Measurements from ENCODE around the gene STK32B.
A peak's percentile ranks its signal among the peaks of the same experiment; 100 is the strongest.
"Not testable (repeated sequence)": the region's sequence is repeated elsewhere in the genome, so short reads cannot be mapped to it uniquely, and the experiment has no call there.

STK32B gene

GRCh38 chr4:5051278-5052203 lies at the start of gene STK32B:
Gene STK32B (plus strand): TSS chr4:5051480.
- Mint-ChIP-seq H3K36me3 (ENCODE audit: low read depth) (no peaks in the 10 kb centered on the region), H3K27me3 (ENCODE audit: low read depth) (peaks cover 48% of the 10 kb centered on the region), H3K4me3 (peak within 1 kb of the TSS; percentile 67), H3K4me1 (ENCODE audit: low read depth) (peaks cover 3% of the 10 kb centered on the region), H3K9me3 (no peaks in the 10 kb centered on the region), H3K27ac (no peak within 1 kb of the TSS)
- peak; percentile 13 for DNase-seq (ENCODE audit: low spot score)

GRCh38 chr4:5001641-5002040 lies 49.6 kb upstream of the STK32B start:
- not testable (repeated sequence) for H3K4me3 Mint-ChIP-seq; H3K9me3 Mint-ChIP-seq; H3K36me3 Mint-ChIP-seq (ENCODE audit: low read depth); DNase-seq (ENCODE audit: low spot score); H3K27ac Mint-ChIP-seq; H3K4me1 Mint-ChIP-seq (ENCODE audit: low read depth); H3K27me3 Mint-ChIP-seq (ENCODE audit: low read depth)

GRCh38 chr4:5003372-5003857 lies 47.9 kb upstream of the STK32B start:
- H3K36me3 Mint-ChIP-seq (ENCODE audit: low read depth) = no peaks in the 10 kb centered on the region
- no peak overlapping the region for H3K4me3 Mint-ChIP-seq
- no peak for DNase-seq (ENCODE audit: low spot score)
- no peak overlapping the region for H3K27ac Mint-ChIP-seq
- no peaks in the 10 kb centered on the region for H3K4me1 Mint-ChIP-seq (ENCODE audit: low read depth)
- H3K27me3 Mint-ChIP-seq (ENCODE audit: low read depth) = no peaks in the 10 kb centered on the region
- H3K9me3 Mint-ChIP-seq = no peaks in the 10 kb centered on the region

GRCh38 chr4:5003918-5004317 lies 47.4 kb upstream of the STK32B start:
- Mint-ChIP-seq H3K9me3 (no peaks in the 10 kb centered on the region), H3K4me1 (ENCODE audit: low read depth) (no peaks in the 10 kb centered on the region)
- no peak for DNase-seq (ENCODE audit: low spot score)

GRCh38 chr4:5004496-5004895 lies 46.8 kb upstream of the STK32B start:
- no peaks in the 10 kb centered on the region for H3K27me3 Mint-ChIP-seq (ENCODE audit: low read depth)

More at GRCh38 chr4:5003918-5004317, 47.4 kb upstream of the STK32B start:
- H3K27ac Mint-ChIP-seq = no peak overlapping the region
- no peaks in the 10 kb centered on the region for H3K36me3 Mint-ChIP-seq (ENCODE audit: low read depth)
- H3K4me3 Mint-ChIP-seq = no peak overlapping the region
- no peaks in the 10 kb centered on the region for H3K27me3 Mint-ChIP-seq (ENCODE audit: low read depth)

GRCh38 chr4:5006932-5007331 lies 44.3 kb upstream of the STK32B start:
- not testable (repeated sequence) for H3K36me3 Mint-ChIP-seq (ENCODE audit: low read depth); H3K4me3 Mint-ChIP-seq; H3K9me3 Mint-ChIP-seq; DNase-seq (ENCODE audit: low spot score); H3K27ac Mint-ChIP-seq; H3K4me1 Mint-ChIP-seq (ENCODE audit: low read depth); H3K27me3 Mint-ChIP-seq (ENCODE audit: low read depth)

More at GRCh38 chr4:5004496-5004895, 46.8 kb upstream of the STK32B start:
- no peaks in the 10 kb centered on the region for H3K4me1 Mint-ChIP-seq (ENCODE audit: low read depth)
- H3K9me3 Mint-ChIP-seq = no peaks in the 10 kb centered on the region
- H3K36me3 Mint-ChIP-seq (ENCODE audit: low read depth) = no peaks in the 10 kb centered on the region
- no peak for DNase-seq (ENCODE audit: low spot score)
- no peak overlapping the region for H3K4me3 Mint-ChIP-seq
- H3K27ac Mint-ChIP-seq = no peak overlapping the region

GRCh38 chr4:5009796-5010195 lies 41.5 kb upstream of the STK32B start:
- no peak overlapping the region for H3K27ac Mint-ChIP-seq
- no peaks in the 10 kb centered on the region for H3K36me3 Mint-ChIP-seq (ENCODE audit: low read depth)
- no peaks in the 10 kb centered on the region for H3K9me3 Mint-ChIP-seq
- no peak for DNase-seq (ENCODE audit: low spot score)
- H3K27me3 Mint-ChIP-seq (ENCODE audit: low read depth) = no peaks in the 10 kb centered on the region
- no peaks in the 10 kb centered on the region for H3K4me1 Mint-ChIP-seq (ENCODE audit: low read depth)
- no peak overlapping the region for H3K4me3 Mint-ChIP-seq

GRCh38 chr4:5010984-5011383 lies 40.3 kb upstream of the STK32B start:
- no peaks in the 10 kb centered on the region for H3K27me3 Mint-ChIP-seq (ENCODE audit: low read depth)
- no peak overlapping the region for H3K27ac Mint-ChIP-seq
- H3K9me3 Mint-ChIP-seq = no peaks in the 10 kb centered on the region
- no peak overlapping the region for H3K4me3 Mint-ChIP-seq
- no peak for DNase-seq (ENCODE audit: low spot score)
- no peaks in the 10 kb centered on the region for H3K4me1 Mint-ChIP-seq (ENCODE audit: low read depth)
- no peaks in the 10 kb centered on the region for H3K36me3 Mint-ChIP-seq (ENCODE audit: low read depth)

- no peaks in the 10 kb centered on the region for H3K36me3 Mint-ChIP-seq (ENCODE audit: low read depth)
- no peak for DNase-seq (ENCODE audit: low spot score)
- H3K27me3 Mint-ChIP-seq (ENCODE audit: low read depth) = peaks cover 3% of the 10 kb centered on the region
- no peaks in the 10 kb centered on the region for H3K9me3 Mint-ChIP-seq
- no peak overlapping the region for H3K27ac Mint-ChIP-seq
- H3K4me3 Mint-ChIP-seq = no peak overlapping the region
- H3K4me1 Mint-ChIP-seq (ENCODE audit: low read depth) = no peaks in the 10 kb centered on the region
These were observed 38.9 kb upstream of the STK32B start for GRCh38 chr4:5012244-5012898.

GRCh38 chr4:5012958-5013357 lies 38.3 kb upstream of the STK32B start:
- no peak overlapping the region for H3K27ac Mint-ChIP-seq
- no peak overlapping the region for H3K4me3 Mint-ChIP-seq
- H3K4me1 Mint-ChIP-seq (ENCODE audit: low read depth) = no peaks in the 10 kb centered on the region
- DNase-seq (ENCODE audit: low spot score) = no peak
- no peaks in the 10 kb centered on the region for H3K9me3 Mint-ChIP-seq
- peaks cover 6% of the 10 kb centered on the region for H3K27me3 Mint-ChIP-seq (ENCODE audit: low read depth)
- no peaks in the 10 kb centered on the region for H3K36me3 Mint-ChIP-seq (ENCODE audit: low read depth)

GRCh38 chr4:5014007-5014682 lies 37.1 kb upstream of the STK32B start:
- H3K4me1 Mint-ChIP-seq (ENCODE audit: low read depth) = no peaks in the 10 kb centered on the region
- no peaks in the 10 kb centered on the region for H3K36me3 Mint-ChIP-seq (ENCODE audit: low read depth)
- no peak for DNase-seq (ENCODE audit: low spot score)
- H3K9me3 Mint-ChIP-seq = no peaks in the 10 kb centered on the region
- H3K27ac Mint-ChIP-seq = no peak overlapping the region
- no peak overlapping the region for H3K4me3 Mint-ChIP-seq
- peaks cover 11% of the 10 kb centered on the region for H3K27me3 Mint-ChIP-seq (ENCODE audit: low read depth)

- no peaks in the 10 kb centered on the region for H3K9me3 Mint-ChIP-seq
- no peak overlapping the region for H3K27ac Mint-ChIP-seq
- no peaks in the 10 kb centered on the region for H3K36me3 Mint-ChIP-seq (ENCODE audit: low read depth)
- H3K4me3 Mint-ChIP-seq = no peak overlapping the region
- peaks cover 11% of the 10 kb centered on the region for H3K27me3 Mint-ChIP-seq (ENCODE audit: low read depth)
- no peak for DNase-seq (ENCODE audit: low spot score)
- H3K4me1 Mint-ChIP-seq (ENCODE audit: low read depth) = no peaks in the 10 kb centered on the region
These were observed 33.2 kb upstream of the STK32B start for GRCh38 chr4:5018096-5018495.

GRCh38 chr4:5018603-5019002 lies 32.7 kb upstream of the STK32B start:
- H3K27ac Mint-ChIP-seq = no peak overlapping the region
- H3K27me3 Mint-ChIP-seq (ENCODE audit: low read depth) = peaks cover 11% of the 10 kb centered on the region
- no peak for DNase-seq (ENCODE audit: low spot score)
- no peaks in the 10 kb centered on the region for H3K9me3 Mint-ChIP-seq
- no peaks in the 10 kb centered on the region for H3K36me3 Mint-ChIP-seq (ENCODE audit: low read depth)
- no peak overlapping the region for H3K4me3 Mint-ChIP-seq
- H3K4me1 Mint-ChIP-seq (ENCODE audit: low read depth) = no peaks in the 10 kb centered on the region

GRCh38 chr4:5019274-5019673 lies 32.0 kb upstream of the STK32B start, which contains the start of gene CYTL1:
Gene CYTL1 (minus strand): TSS chr4:5019458. CDS start chr4:5019445, 13 bp downstream.
- H3K4me1 Mint-ChIP-seq (ENCODE audit: low read depth) = no peaks in the 10 kb centered on the region
- peaks cover 11% of the 10 kb centered on the region for H3K27me3 Mint-ChIP-seq (ENCODE audit: low read depth)

More at GRCh38 chr4:5019274-5019673, 32.0 kb upstream of the STK32B start, which contains the start of gene CYTL1:
- no peak for DNase-seq (ENCODE audit: low spot score)
- H3K4me3 Mint-ChIP-seq = no peak within 1 kb of the TSS
- H3K36me3 Mint-ChIP-seq (ENCODE audit: low read depth) = no peaks in the 10 kb centered on the region
- H3K9me3 Mint-ChIP-seq = no peaks in the 10 kb centered on the region
- no peak within 1 kb of the TSS for H3K27ac Mint-ChIP-seq
